PC-3 (cell line): ENCODE data around the gene MEG3.

Source experiments
- EZH2 ChIP-seq: fragments of 300-600 bp; sonication (generic); IDR thresholded peaks from one replicate; pipeline ENCODE4 v1.6.1; 2017; ENCODE audit warnings: antibody characterized with exemption, mild to moderate bottlenecking, low read length; ENCODE audit not compliant: unreplicated experiment
- EZH2phosphoT487 ChIP-seq: fragments of 300-600 bp; sonication (generic); IDR thresholded peaks from 2 replicates; pipeline ENCODE4 v1.6.1; 2018; ENCODE audit warnings: mild to moderate bottlenecking, antibody characterized with exemption, low read length, borderline replicate concordance
- TF ChIP-seq, protein P1 (sequence below): fragments of 300-600 bp; sonication (generic); conservative IDR thresholded peaks from 2 replicates; pipeline ENCODE4 v1.5.1; 2017; ENCODE audit warnings: antibody characterized with exemption, low read depth, mild to moderate bottlenecking, low read length

DNA sequence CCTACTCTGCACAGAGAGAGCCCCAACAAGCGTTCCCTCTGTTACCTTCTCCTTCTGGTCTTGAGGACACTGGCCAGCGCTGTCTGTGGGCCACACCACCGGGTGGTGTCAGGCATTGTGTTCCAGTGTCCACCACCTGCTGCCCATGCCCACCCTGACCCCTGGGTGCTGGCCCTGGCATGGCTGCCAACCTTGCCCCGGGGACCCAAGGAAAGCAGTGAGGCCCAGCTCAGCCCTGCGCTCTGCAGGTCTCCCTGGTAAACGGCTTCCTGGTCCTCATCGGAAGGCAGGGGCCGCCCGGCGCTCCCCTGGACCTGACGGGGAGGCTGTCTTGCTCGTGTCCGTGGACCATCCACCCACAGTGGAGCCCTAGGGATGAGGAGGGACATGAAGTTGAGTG lies 21.8 kb upstream of the MEG3 start:
- TF ChIP-seq EZH2 = no peak
- TF ChIP-seq, protein P1, sequence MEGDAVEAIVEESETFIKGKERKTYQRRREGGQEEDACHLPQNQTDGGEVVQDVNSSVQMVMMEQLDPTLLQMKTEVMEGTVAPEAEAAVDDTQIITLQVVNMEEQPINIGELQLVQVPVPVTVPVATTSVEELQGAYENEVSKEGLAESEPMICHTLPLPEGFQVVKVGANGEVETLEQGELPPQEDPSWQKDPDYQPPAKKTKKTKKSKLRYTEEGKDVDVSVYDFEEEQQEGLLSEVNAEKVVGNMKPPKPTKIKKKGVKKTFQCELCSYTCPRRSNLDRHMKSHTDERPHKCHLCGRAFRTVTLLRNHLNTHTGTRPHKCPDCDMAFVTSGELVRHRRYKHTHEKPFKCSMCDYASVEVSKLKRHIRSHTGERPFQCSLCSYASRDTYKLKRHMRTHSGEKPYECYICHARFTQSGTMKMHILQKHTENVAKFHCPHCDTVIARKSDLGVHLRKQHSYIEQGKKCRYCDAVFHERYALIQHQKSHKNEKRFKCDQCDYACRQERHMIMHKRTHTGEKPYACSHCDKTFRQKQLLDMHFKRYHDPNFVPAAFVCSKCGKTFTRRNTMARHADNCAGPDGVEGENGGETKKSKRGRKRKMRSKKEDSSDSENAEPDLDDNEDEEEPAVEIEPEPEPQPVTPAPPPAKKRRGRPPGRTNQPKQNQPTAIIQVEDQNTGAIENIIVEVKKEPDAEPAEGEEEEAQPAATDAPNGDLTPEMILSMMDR = no peak
- TF ChIP-seq EZH2phosphoT487 = no peak
